ENCODE results near the gene ALK. TPM values are rescaled to one million over a fixed set of nuclear protein-coding genes. Genes with fewer than 3 reads are reported as not detected.

Gene ALK
- total and polyA plus RNA-seq, 2 donors (not counting 1 experiment from before 2014, with no cell fraction given) = not detected

DNA sequence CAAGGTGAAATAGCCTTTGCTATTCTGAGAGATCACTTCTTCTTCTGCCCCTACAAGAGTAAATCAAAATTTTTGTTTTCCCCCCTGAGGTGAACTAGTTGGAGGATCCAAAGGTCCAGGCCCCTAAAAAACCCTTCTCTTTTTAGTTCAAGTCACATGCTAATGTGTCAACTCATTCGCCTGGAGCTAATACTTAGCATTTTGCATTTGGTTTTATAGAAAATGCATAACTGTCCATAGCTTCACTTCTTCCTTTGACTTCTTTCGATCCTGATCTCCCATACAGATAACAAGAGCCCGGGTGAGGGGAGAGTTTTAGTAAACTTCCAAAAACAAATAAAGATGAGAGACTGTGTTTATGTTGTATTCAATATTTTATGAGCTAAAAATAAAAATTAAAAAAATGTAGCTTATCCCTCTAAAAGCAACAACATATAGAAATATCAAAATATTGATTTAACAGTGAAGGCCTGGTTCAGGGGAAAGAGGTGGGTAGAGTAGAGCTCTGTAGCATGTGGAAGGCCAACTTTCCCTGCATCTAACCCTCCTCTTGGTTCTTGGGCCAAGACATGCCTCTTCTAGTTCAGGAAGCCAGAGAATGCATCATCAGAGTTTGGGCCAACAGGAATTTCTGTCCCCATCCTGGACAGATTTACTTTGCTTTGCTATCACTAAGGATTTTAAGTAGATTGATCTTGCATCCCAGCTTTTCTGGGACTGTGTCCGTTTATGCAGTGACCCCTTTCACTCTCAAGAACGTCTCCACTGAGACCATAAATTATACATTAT, 333.8 kb downstream of the ALK start:
- TF ChIP-seq, protein P1, sequence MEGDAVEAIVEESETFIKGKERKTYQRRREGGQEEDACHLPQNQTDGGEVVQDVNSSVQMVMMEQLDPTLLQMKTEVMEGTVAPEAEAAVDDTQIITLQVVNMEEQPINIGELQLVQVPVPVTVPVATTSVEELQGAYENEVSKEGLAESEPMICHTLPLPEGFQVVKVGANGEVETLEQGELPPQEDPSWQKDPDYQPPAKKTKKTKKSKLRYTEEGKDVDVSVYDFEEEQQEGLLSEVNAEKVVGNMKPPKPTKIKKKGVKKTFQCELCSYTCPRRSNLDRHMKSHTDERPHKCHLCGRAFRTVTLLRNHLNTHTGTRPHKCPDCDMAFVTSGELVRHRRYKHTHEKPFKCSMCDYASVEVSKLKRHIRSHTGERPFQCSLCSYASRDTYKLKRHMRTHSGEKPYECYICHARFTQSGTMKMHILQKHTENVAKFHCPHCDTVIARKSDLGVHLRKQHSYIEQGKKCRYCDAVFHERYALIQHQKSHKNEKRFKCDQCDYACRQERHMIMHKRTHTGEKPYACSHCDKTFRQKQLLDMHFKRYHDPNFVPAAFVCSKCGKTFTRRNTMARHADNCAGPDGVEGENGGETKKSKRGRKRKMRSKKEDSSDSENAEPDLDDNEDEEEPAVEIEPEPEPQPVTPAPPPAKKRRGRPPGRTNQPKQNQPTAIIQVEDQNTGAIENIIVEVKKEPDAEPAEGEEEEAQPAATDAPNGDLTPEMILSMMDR (IDR thresholded peaks at IDR 0.05) = no peak
- Histone ChIP-seq H3K4me3 (ENCODE audit: control extremely low read depth in 1 of 5, extremely low read depth in 1 of 5, insufficient read depth in 1 of 5, low read depth in 2 of 5, low read length in 4 of 5) (no peak overlapping the region), H3K9me3 (ENCODE audit: control extremely low read depth in 1 of 3, control insufficient read depth in 2 of 3, insufficient read depth in 1 of 3, low read length in 2 of 3) (no peaks in the 10 kb centered on the region), H4K20me1 (ENCODE audit: control insufficient read depth, insufficient read depth, low read length, poor library complexity, severe bottlenecking) (no peaks in the 10 kb centered on the region), H3K27ac (ENCODE audit: low read length in 2 of 2) (no peak overlapping the region), H3K79me2 (ENCODE audit: control insufficient read depth, insufficient read depth, low read length) (no peaks in the 10 kb centered on the region), H3K4me2 (replicated peaks; ENCODE audit: low read depth, low read length, poor library complexity, severe bottlenecking) (no peak overlapping the region), H3K27me3 (replicated peaks in 1 of 4; ENCODE audit: control extremely low read depth in 1 of 4, control insufficient read depth in 3 of 4, insufficient read depth in 4 of 4, low read length in 3 of 4) (no peaks in the 10 kb centered on the region), H3K36me3 (replicated peaks in 1 of 2; ENCODE audit: control extremely low read depth in 1 of 2, control insufficient read depth in 1 of 2, extremely low read depth in 1 of 2, insufficient read depth in 2 of 2, low read length in 1 of 2) (no peaks in the 10 kb centered on the region), H3K9ac (ENCODE audit: low read length) (no peak overlapping the region), H3K4me1 (ENCODE audit: control insufficient read depth in 2 of 2, insufficient read depth in 2 of 2, low read length in 2 of 2) (no peaks in the 10 kb centered on the region), H2AFZ (ENCODE audit: insufficient read depth, low read depth, low read length, poor library complexity, severe bottlenecking) (no peak overlapping the region)
- no peaks in the 10 kb centered on the region for H3K4me1 Mint-ChIP-seq
- ATAC-seq (ENCODE audit: low read depth) = no peak
- DNase-seq = no peak
- WGBS (ENCODE audit: insufficient coverage) = 83% methylated on average over 1 of the region's 5 CpGs
- H3K9me3 Mint-ChIP-seq (ENCODE audit: insufficient read depth) = no peaks in the 10 kb centered on the region
- no peak overlapping the region for H3K4me3 Mint-ChIP-seq
- ChIA-PET POLR2A (no interaction called here), CTCF (no interaction called here)
- intact Hi-C loops (cut with micrococcal nuclease) = no loop called here
- H3K27me3 Mint-ChIP-seq = peaks cover 2% of the 10 kb centered on the region
- no peak overlapping the region for H3K27ac Mint-ChIP-seq

GRCh38 chr2:29586919-29587318, 334.5 kb downstream of the ALK start:
- no peaks in the 10 kb centered on the region for H3K9me3 Mint-ChIP-seq (ENCODE audit: insufficient read depth)
- Histone ChIP-seq H3K79me2 (ENCODE audit: control insufficient read depth, insufficient read depth, low read length) (no peaks in the 10 kb centered on the region), H3K9me3 (ENCODE audit: control extremely low read depth in 1 of 3, control insufficient read depth in 2 of 3, insufficient read depth in 1 of 3, low read length in 2 of 3) (no peaks in the 10 kb centered on the region), H3K4me3 (ENCODE audit: control extremely low read depth in 1 of 5, extremely low read depth in 1 of 5, insufficient read depth in 1 of 5, low read depth in 2 of 5, low read length in 4 of 5) (no peak overlapping the region), H3K27ac (ENCODE audit: low read length in 2 of 2) (no peak overlapping the region), H3K9ac (ENCODE audit: low read length) (no peak overlapping the region), H3K36me3 (replicated peaks in 1 of 2; ENCODE audit: control extremely low read depth in 1 of 2, control insufficient read depth in 1 of 2, extremely low read depth in 1 of 2, insufficient read depth in 2 of 2, low read length in 1 of 2) (no peaks in the 10 kb centered on the region), H3K4me2 (replicated peaks; ENCODE audit: low read depth, low read length, poor library complexity, severe bottlenecking) (no peak overlapping the region), H3K4me1 (ENCODE audit: control insufficient read depth in 2 of 2, insufficient read depth in 2 of 2, low read length in 2 of 2) (peaks cover 0 to 4% of the 10 kb centered on the region in 2 donors), H4K20me1 (ENCODE audit: control insufficient read depth, insufficient read depth, low read length, poor library complexity, severe bottlenecking) (no peaks in the 10 kb centered on the region), H2AFZ (ENCODE audit: insufficient read depth, low read depth, low read length, poor library complexity, severe bottlenecking) (no peak overlapping the region), H3K27me3 (replicated peaks in 1 of 4; ENCODE audit: control extremely low read depth in 1 of 4, control insufficient read depth in 3 of 4, insufficient read depth in 4 of 4, low read length in 3 of 4) (no peaks in the 10 kb centered on the region)
- DNase-seq = no peak
- TF ChIP-seq, protein P1 (IDR thresholded peaks at IDR 0.05) = no peak
- no peak for TF ChIP-seq EZH2 (IDR thresholded peaks at IDR 0.05; ENCODE audit: borderline replicate concordance, insufficient read depth, low read depth, low read length, poor library complexity, severe bottlenecking)
- ChIA-PET POLR2A (no interaction called here), CTCF (no interaction called here)
- H3K4me1 Mint-ChIP-seq = peaks cover 6% of the 10 kb centered on the region
- no peak for ATAC-seq (ENCODE audit: low read depth)
- H3K27ac Mint-ChIP-seq = no peak overlapping the region
- intact Hi-C loops (cut with micrococcal nuclease) = no loop called here
- peaks cover 2% of the 10 kb centered on the region for H3K27me3 Mint-ChIP-seq
- WGBS (ENCODE audit: insufficient coverage) = no CpG with 5 or more reads among the region's 1 CpG
- H3K4me3 Mint-ChIP-seq = no peak overlapping the region
